ENCODE data around the gene XRN1.
A peak's percentile ranks its signal among the peaks of the same experiment; 100 is the strongest.

The XRN1 gene

GRCh38 chr3:142459929-142460328, 12.1 kb upstream of the XRN1 start:
- TF ChIP-seq CTCF (IDR thresholded peaks at IDR 0.05), result no peak
- Histone ChIP-seq H3K27me3 (no peaks in the 10 kb centered on the region), H3K27ac (no peak overlapping the region), H3K4me1 (ENCODE audit: control insufficient read depth in 1 of 2, insufficient read depth in 1 of 2, low read depth in 1 of 2, low read length in 1 of 2) (no peaks in the 10 kb centered on the region), H3K9me3 (no peaks in the 10 kb centered on the region), H3K36me3 (peaks cover 4% of the 10 kb centered on the region), H3K4me3 (ENCODE audit: low read depth in 1 of 2, low read length in 1 of 2) (no peak overlapping the region)

DNA sequence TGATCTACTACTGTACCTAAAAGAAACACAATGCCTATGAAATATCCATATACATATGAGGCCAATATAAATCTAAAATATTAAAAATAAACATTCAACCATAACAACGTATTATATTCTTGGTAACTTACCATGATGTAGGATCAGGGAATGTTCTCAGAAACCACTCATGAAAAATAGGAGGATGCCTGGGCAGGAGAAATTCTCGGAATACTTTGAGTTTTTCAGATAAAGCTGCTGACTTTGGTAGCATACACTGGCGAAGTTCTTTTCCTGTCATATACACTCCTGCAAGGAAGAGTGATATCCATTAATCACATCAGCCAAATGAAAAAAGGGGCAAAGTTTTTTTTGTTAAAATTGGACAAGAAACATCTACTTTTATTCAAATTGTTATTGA, 11.3 kb upstream of the XRN1 start:
- no peak for TF ChIP-seq CTCF (IDR thresholded peaks at IDR 0.05)
- Histone ChIP-seq H3K27me3 (no peaks in the 10 kb centered on the region), H3K4me3 (ENCODE audit: low read depth in 1 of 2, low read length in 1 of 2) (no peak overlapping the region)

GRCh38 chr3:142450881-142451280, 3.0 kb upstream of the XRN1 start:
- H3K36me3 ChIP-seq, result no peaks in the 10 kb centered on the region
- no peaks in the 10 kb centered on the region for H3K27me3 ChIP-seq
- no peaks in the 10 kb centered on the region for H3K9me3 ChIP-seq
- H3K27ac ChIP-seq, result no peak overlapping the region
- TF ChIP-seq CTCF (IDR thresholded peaks at IDR 0.05), result no peak
- H3K4me1 ChIP-seq (ENCODE audit: control insufficient read depth in 1 of 2, insufficient read depth in 1 of 2, low read depth in 1 of 2, low read length in 1 of 2), result peaks cover 21 to 22% of the 10 kb centered on the region in 2 experiments
- H3K4me3 ChIP-seq (ENCODE audit: low read depth in 1 of 2, low read length in 1 of 2), result no peak overlapping the region

More for the DNA sequence above, 11.3 kb upstream of the XRN1 start:
- Histone ChIP-seq H3K4me1 (ENCODE audit: control insufficient read depth in 1 of 2, insufficient read depth in 1 of 2, low read depth in 1 of 2, low read length in 1 of 2) (no peaks in the 10 kb centered on the region), H3K27ac (no peak overlapping the region), H3K9me3 (no peaks in the 10 kb centered on the region), H3K36me3 (peaks cover 4% of the 10 kb centered on the region)

- no peak overlapping the region for H3K27ac ChIP-seq
- H3K36me3 ChIP-seq, result no peaks in the 10 kb centered on the region
- H3K9me3 ChIP-seq, result no peaks in the 10 kb centered on the region
- no peak for TF ChIP-seq CTCF (IDR thresholded peaks at IDR 0.05)
- no peak overlapping the region for H3K4me3 ChIP-seq (ENCODE audit: low read depth in 1 of 2, low read length in 1 of 2)
- H3K27me3 ChIP-seq, result no peaks in the 10 kb centered on the region
- peaks cover 28% of the 10 kb centered on the region in 2 experiments for H3K4me1 ChIP-seq (ENCODE audit: control insufficient read depth in 1 of 2, insufficient read depth in 1 of 2, low read depth in 1 of 2, low read length in 1 of 2)
Observed at GRCh38 chr3:142450189-142450588, 2.4 kb upstream of the XRN1 start.

GRCh38 chr3:142447301-142447851, 461 bp downstream of the XRN1 start:
- H3K27me3 ChIP-seq, result no peaks in the 10 kb centered on the region
- H3K9me3 ChIP-seq, result no peaks in the 10 kb centered on the region
- no peak for TF ChIP-seq CTCF (IDR thresholded peaks at IDR 0.05)

More at GRCh38 chr3:142447301-142447851, 461 bp downstream of the XRN1 start:
- no peaks in the 10 kb centered on the region for H3K36me3 ChIP-seq
- peak overlapping the region; percentile 92 to 98 for H3K4me3 ChIP-seq (ENCODE audit: low read depth in 1 of 2, low read length in 1 of 2)
- peak overlapping the region; percentile 95 for H3K27ac ChIP-seq
- H3K4me1 ChIP-seq (ENCODE audit: control insufficient read depth in 1 of 2, insufficient read depth in 1 of 2, low read depth in 1 of 2, low read length in 1 of 2), result peaks cover 40 to 45% of the 10 kb centered on the region in 2 experiments
